Stimulated activated CD8-positive, alpha-beta memory T cell treated with anti-CD3 and anti-CD28 coated beads, Interleukin-2, amount 100 ng/mL, for 1 hour (primary cell): ENCODE data around the gene CFI.

Experiments
- DNase-seq, 2 donors: peaks; one replicate each; pipeline ENCODE4 v3.0.0-alpha.2; 2020; ENCODE audit warnings: low read depth in 2 of 2

Gene CFI

GRCh38 chr4:109730619-109731545 is 70.9 kb downstream of the CFI start:
- DNase-seq, result no peak

GRCh38 chr4:109729718-109730618 is 71.8 kb downstream of the CFI start, which contains the start of gene PLA2G12A:
Gene PLA2G12A (minus strand): TSS chr4:109730070. CDS start chr4:109729809, 261 bp downstream.
- DNase-seq, result peak; percentile 42 to 64

GRCh38 chr4:109729117-109729717 is 72.6 kb downstream of the CFI start:
- peak in 1 of 2 donors; percentile 0 for DNase-seq

GRCh38 chr4:109728385-109728784 is 73.4 kb downstream of the CFI start:
- DNase-seq, result no peak

GRCh38 chr4:109723110-109723509 is 78.7 kb downstream of the CFI start:
- no peak for DNase-seq

- no peak for DNase-seq
Measured at GRCh38 chr4:109722357-109722756, 79.4 kb downstream of the CFI start.

- no peak for DNase-seq
Measured at GRCh38 chr4:109721033-109721432, 80.8 kb downstream of the CFI start.

- no peak for DNase-seq
Measured at GRCh38 chr4:109719604-109720003, 82.2 kb downstream of the CFI start.

GRCh38 chr4:109718759-109719158 is 83.0 kb downstream of the CFI start:
- DNase-seq, result no peak

GRCh38 chr4:109713500-109713899 is 88.3 kb downstream of the CFI start:
- DNase-seq, result no peak

- no peak for DNase-seq
Measured at GRCh38 chr4:109708990-109709389, 92.8 kb downstream of the CFI start.

- no peak for DNase-seq
Measured at GRCh38 chr4:109708435-109708834, 93.4 kb downstream of the CFI start.

GRCh38 chr4:109703664-109704361 is 98.0 kb downstream of the CFI start:
- DNase-seq, result no peak

GRCh38 chr4:109702950-109703663 is 98.7 kb downstream of the CFI start, which contains the start of gene CASP6:
Gene CASP6 (minus strand): TSS chr4:109703445. CDS start chr4:109703395, 50 bp downstream.
- DNase-seq, result peak; percentile 48 to 55

GRCh38 chr4:109701566-109702410 is 100.0 kb downstream of the CFI start:
- no peak for DNase-seq

- DNase-seq, result no peak
Measured at GRCh38 chr4:109699553-109700225, 102.1 kb downstream of the CFI start.

- no peak for DNase-seq
Measured at GRCh38 chr4:109698656-109699055, 103.1 kb downstream of the CFI start.

- no peak for DNase-seq
Measured at GRCh38 chr4:109691411-109691920, 110.3 kb downstream of the CFI start.
